ENCODE data around the gene LRFN2.

Gene LRFN2

GRCh38 chr6:40391086-40391485, 196.1 kb downstream of the LRFN2 start:
- peaks cover 10% of the 10 kb centered on the region for H3K27me3 Mint-ChIP-seq
- peaks cover 46% of the 10 kb centered on the region for H3K4me1 Mint-ChIP-seq
- no peaks in the 10 kb centered on the region for H3K9me3 Mint-ChIP-seq
- ATAC-seq (no peak), DNase-seq (no peak)
- H3K4me3 Mint-ChIP-seq: no peak overlapping the region
- no peak overlapping the region for H3K27ac Mint-ChIP-seq

- H3K27me3 Mint-ChIP-seq: peaks cover 10% of the 10 kb centered on the region
- ATAC-seq: no peak
- H3K4me3 Mint-ChIP-seq: no peak overlapping the region
- DNase-seq: no peak
- no peak overlapping the region for H3K27ac Mint-ChIP-seq
- H3K9me3 Mint-ChIP-seq: no peaks in the 10 kb centered on the region
- peaks cover 49% of the 10 kb centered on the region for H3K4me1 Mint-ChIP-seq
Measured at GRCh38 chr6:40390144-40390800, 196.9 kb downstream of the LRFN2 start.

GRCh38 chr6:40389254-40389653, 197.9 kb downstream of the LRFN2 start:
- no peaks in the 10 kb centered on the region for H3K9me3 Mint-ChIP-seq
- peak overlapping the region in 1 of 2 donors; percentile 18 for H3K4me3 Mint-ChIP-seq
- H3K4me1 Mint-ChIP-seq: peaks cover 49% of the 10 kb centered on the region
- DNase-seq (no peak), ATAC-seq (no peak)
- no peak overlapping the region for H3K27ac Mint-ChIP-seq
- H3K27me3 Mint-ChIP-seq: peaks cover 10% of the 10 kb centered on the region

GRCh38 chr6:40387871-40388264, 199.3 kb downstream of the LRFN2 start:
- peaks cover 10% of the 10 kb centered on the region for H3K27me3 Mint-ChIP-seq
- H3K4me1 Mint-ChIP-seq: peaks cover 49% of the 10 kb centered on the region
- H3K27ac Mint-ChIP-seq: no peak overlapping the region
- DNase-seq (no peak), ATAC-seq (no peak)
- H3K9me3 Mint-ChIP-seq: peaks cover 0 to 5% of the 10 kb centered on the region in 2 donors
- no peak overlapping the region for H3K4me3 Mint-ChIP-seq

GRCh38 chr6:40387127-40387870, 199.9 kb downstream of the LRFN2 start:
- ATAC-seq (no peak), DNase-seq (no peak)
- Mint-ChIP-seq H3K4me1 (peaks cover 49% of the 10 kb centered on the region), H3K9me3 (peaks cover 0 to 5% of the 10 kb centered on the region in 2 donors), H3K27ac (no peak overlapping the region), H3K4me3 (no peak overlapping the region), H3K27me3 (peaks cover 10% of the 10 kb centered on the region)

GRCh38 chr6:40386200-40386599, 201.0 kb downstream of the LRFN2 start:
- Mint-ChIP-seq H3K9me3 (peaks cover 0 to 5% of the 10 kb centered on the region in 2 donors), H3K4me1 (peaks cover 41% of the 10 kb centered on the region), H3K27ac (no peak overlapping the region), H3K27me3 (peaks cover 10% of the 10 kb centered on the region), H3K4me3 (no peak overlapping the region)
- DNase-seq (no peak), ATAC-seq (no peak)

GRCh38 chr6:40383348-40384115, 203.6 kb downstream of the LRFN2 start:
- no peak overlapping the region for H3K27ac Mint-ChIP-seq
- peaks cover 0 to 13% of the 10 kb centered on the region in 2 donors for H3K9me3 Mint-ChIP-seq
- H3K4me1 Mint-ChIP-seq: peaks cover 19% of the 10 kb centered on the region
- no peak overlapping the region for H3K4me3 Mint-ChIP-seq
- DNase-seq (no peak), ATAC-seq (no peak)
- no peaks in the 10 kb centered on the region for H3K27me3 Mint-ChIP-seq

- no peak overlapping the region for H3K4me3 Mint-ChIP-seq
Measured at GRCh38 chr6:40380271-40380670, 206.9 kb downstream of the LRFN2 start.

GRCh38 chr6:40379811-40380210, 207.4 kb downstream of the LRFN2 start:
- no peak for ATAC-seq

More at GRCh38 chr6:40380271-40380670, 206.9 kb downstream of the LRFN2 start:
- no peak for DNase-seq
- peaks cover 0 to 14% of the 10 kb centered on the region in 2 donors for H3K9me3 Mint-ChIP-seq
- H3K27ac Mint-ChIP-seq: no peak overlapping the region
- no peaks in the 10 kb centered on the region for H3K27me3 Mint-ChIP-seq
- H3K4me1 Mint-ChIP-seq: no peaks in the 10 kb centered on the region
- no peak for ATAC-seq

GRCh38 chr6:40378725-40379074, 208.5 kb downstream of the LRFN2 start:
- no peaks in the 10 kb centered on the region for H3K27me3 Mint-ChIP-seq
- H3K4me1 Mint-ChIP-seq: no peaks in the 10 kb centered on the region
- ATAC-seq (no peak), DNase-seq (no peak)
- H3K4me3 Mint-ChIP-seq: no peak overlapping the region
- H3K27ac Mint-ChIP-seq: peak overlapping the region in 1 of 2 donors; percentile 69
- peaks cover 0 to 13% of the 10 kb centered on the region in 2 donors for H3K9me3 Mint-ChIP-seq

More at GRCh38 chr6:40379811-40380210, 207.4 kb downstream of the LRFN2 start:
- H3K9me3 Mint-ChIP-seq: peaks cover 0 to 14% of the 10 kb centered on the region in 2 donors
- no peaks in the 10 kb centered on the region for H3K27me3 Mint-ChIP-seq
- H3K4me3 Mint-ChIP-seq: no peak overlapping the region
- no peak overlapping the region for H3K27ac Mint-ChIP-seq
- no peak for DNase-seq
- no peaks in the 10 kb centered on the region for H3K4me1 Mint-ChIP-seq

GRCh38 chr6:40378071-40378724, 209.0 kb downstream of the LRFN2 start:
- ATAC-seq (no peak), DNase-seq (no peak)
- Mint-ChIP-seq H3K9me3 (peaks cover 0 to 9% of the 10 kb centered on the region in 2 donors), H3K27me3 (no peaks in the 10 kb centered on the region), H3K4me3 (no peak overlapping the region), H3K27ac (no peak overlapping the region), H3K4me1 (no peaks in the 10 kb centered on the region)

GRCh38 chr6:40377173-40377806, 209.9 kb downstream of the LRFN2 start:
- no peak for ATAC-seq
- H3K4me1 Mint-ChIP-seq: peaks cover under 1% of the 10 kb centered on the region
- no peak overlapping the region for H3K4me3 Mint-ChIP-seq
- no peaks in the 10 kb centered on the region for H3K27me3 Mint-ChIP-seq
- no peak overlapping the region for H3K27ac Mint-ChIP-seq
- no peak for DNase-seq
- H3K9me3 Mint-ChIP-seq: peaks cover 0 to 9% of the 10 kb centered on the region in 2 donors

- Mint-ChIP-seq H3K27ac (no peak overlapping the region), H3K4me3 (no peak overlapping the region)
- no peak for ATAC-seq
Measured at GRCh38 chr6:40376113-40376650, 211.0 kb downstream of the LRFN2 start.

GRCh38 chr6:40373267-40373666, 213.9 kb downstream of the LRFN2 start:
- DNase-seq: no peak
- peaks cover 30% of the 10 kb centered on the region for H3K4me1 Mint-ChIP-seq
- H3K27me3 Mint-ChIP-seq: no peaks in the 10 kb centered on the region
- H3K9me3 Mint-ChIP-seq: peaks cover 0 to 3% of the 10 kb centered on the region in 2 donors
- no peak overlapping the region for H3K27ac Mint-ChIP-seq
- no peak overlapping the region for H3K4me3 Mint-ChIP-seq
- no peak for ATAC-seq

More at GRCh38 chr6:40376113-40376650, 211.0 kb downstream of the LRFN2 start:
- Mint-ChIP-seq H3K4me1 (peaks cover 12% of the 10 kb centered on the region), H3K9me3 (peaks cover 3 to 9% of the 10 kb centered on the region in 2 donors), H3K27me3 (no peaks in the 10 kb centered on the region)
- DNase-seq: no peak

- no peak overlapping the region for H3K27ac Mint-ChIP-seq
Measured at GRCh38 chr6:40371621-40372020, 215.5 kb downstream of the LRFN2 start.

More at GRCh38 chr6:40371621-40372020, 215.5 kb downstream of the LRFN2 start:
- H3K27me3 Mint-ChIP-seq: no peaks in the 10 kb centered on the region
- H3K4me1 Mint-ChIP-seq: peaks cover 30% of the 10 kb centered on the region
- DNase-seq: no peak
- peak overlapping the region in 1 of 2 donors; percentile 31 for H3K4me3 Mint-ChIP-seq
- H3K9me3 Mint-ChIP-seq: peaks cover 0 to 3% of the 10 kb centered on the region in 2 donors
- peak; percentile 60 for ATAC-seq
